G401.6 (cell line): Measurements from ENCODE around the gene HMGCS1.
"Not testable (repeated sequence)": the region's sequence is repeated elsewhere in the genome, so short reads cannot be mapped to it uniquely, and the experiment has no call there.

Experiments used
- FAIRE-seq: peaks from 2 replicates; lab custom pipeline; 2012; peaks lifted over from hg19 to GRCh38; lab: Jason Lieb, UNC

Gene HMGCS1

GRCh38 chr5:43312076-43312661 lies 1.0 kb downstream of the HMGCS1 start:
- no peak for FAIRE-seq

- no peak for FAIRE-seq
These were observed 3.6 kb downstream of the HMGCS1 start for GRCh38 chr5:43309637-43310036.

DNA sequence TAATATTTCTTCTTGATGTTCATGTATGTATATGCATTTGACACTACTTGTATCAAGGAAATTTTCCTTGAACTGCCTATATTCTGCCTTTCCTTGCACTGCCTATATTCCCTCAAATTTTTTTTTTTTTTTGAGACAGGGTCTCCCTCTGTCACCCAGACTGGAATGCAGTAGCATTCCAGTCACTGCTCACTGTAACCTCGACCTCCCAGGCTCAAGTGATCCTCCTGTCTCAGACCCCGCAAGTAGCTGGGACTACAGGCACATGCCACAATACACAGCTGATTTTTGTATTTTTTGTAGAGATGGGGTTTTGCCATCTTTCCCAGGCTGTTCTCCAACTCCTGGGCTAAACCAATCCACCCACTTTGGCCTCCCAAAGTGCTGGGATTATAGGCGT lies 4.1 kb downstream of the HMGCS1 start:
- FAIRE-seq, result no peak

- not testable (repeated sequence) for FAIRE-seq
These were observed 6.3 kb downstream of the HMGCS1 start for GRCh38 chr5:43306954-43307353.

DNA sequence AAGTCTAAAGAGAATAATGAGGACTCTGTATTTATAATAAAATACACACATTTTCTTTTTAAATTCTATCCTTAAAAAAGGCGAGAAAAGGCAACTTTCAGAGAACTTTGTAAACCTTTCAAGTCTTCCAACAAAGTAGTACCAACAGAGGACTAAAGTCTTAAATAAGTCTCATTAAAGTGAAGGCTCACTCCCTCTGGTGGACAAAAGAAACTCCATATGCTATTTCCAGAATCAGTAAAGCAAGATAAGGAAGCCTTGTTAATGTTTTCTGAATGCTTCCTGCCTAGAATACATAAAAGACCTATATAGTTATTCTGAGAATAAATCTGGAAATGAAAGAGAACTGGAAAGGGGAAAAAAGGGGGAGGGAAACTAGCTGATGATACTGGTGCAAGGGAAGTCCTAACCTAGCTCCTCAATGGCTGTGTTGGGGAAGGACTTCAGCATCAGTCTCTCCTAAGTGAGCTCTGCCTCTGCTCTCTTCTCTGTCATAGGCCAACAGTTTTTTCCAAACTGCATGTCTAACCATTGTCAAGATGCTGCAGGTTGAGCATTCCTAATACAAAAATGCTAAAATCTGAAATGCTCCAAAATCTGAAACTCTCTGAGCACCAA lies 7.2 kb downstream of the HMGCS1 start:
- peak; percentile 90 for FAIRE-seq

- FAIRE-seq, result no peak
These were observed 8.7 kb downstream of the HMGCS1 start for GRCh38 chr5:43304525-43304924.

- no peak for FAIRE-seq
These were observed 10.0 kb downstream of the HMGCS1 start for GRCh38 chr5:43303242-43303641.

- no peak for FAIRE-seq
These were observed 10.7 kb downstream of the HMGCS1 start for GRCh38 chr5:43302481-43302880.

DNA sequence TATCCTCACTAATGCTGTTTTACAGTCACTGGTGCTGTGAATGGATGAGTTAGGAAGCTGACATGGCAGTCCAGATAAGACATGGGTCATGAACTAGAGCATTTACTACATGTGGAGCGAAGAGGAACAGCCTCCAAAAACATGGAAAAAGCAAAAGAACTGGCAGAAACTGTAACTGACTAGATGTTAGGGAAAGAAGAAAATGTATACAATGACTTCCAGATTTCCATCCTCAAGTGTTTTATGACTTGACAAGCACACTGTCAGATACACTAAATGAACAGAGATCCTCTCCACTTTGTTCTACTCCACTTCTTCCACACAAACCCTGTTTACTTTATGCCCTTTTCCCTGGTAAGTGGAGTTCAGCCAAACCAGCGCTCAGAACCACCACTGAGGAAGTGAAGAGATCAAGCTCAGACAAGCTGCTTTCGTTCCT lies 11.5 kb downstream of the HMGCS1 start:
- no peak for FAIRE-seq

- no peak for FAIRE-seq
These were observed 13.1 kb downstream of the HMGCS1 start for GRCh38 chr5:43300112-43300511.

DNA sequence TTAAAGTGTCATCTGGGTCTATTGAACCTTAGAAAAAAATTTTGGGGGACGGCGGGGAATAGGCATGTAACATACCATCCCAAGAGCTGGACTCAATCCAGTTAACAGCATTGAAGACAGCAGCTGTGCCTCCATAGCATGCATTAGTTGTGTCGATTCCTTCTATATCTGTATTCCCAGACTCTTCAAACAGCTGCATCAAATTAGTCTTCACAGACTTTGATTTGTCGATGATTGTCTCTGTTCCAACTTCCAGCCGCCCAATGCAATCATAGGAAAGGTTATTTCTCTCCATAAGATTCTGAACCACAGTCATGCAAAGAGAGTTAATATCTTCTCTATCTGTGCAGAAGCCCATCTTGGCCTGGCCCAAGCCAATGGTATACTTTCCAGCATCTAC lies 14.8 kb downstream of the HMGCS1 start:
- FAIRE-seq, result no peak

DNA sequence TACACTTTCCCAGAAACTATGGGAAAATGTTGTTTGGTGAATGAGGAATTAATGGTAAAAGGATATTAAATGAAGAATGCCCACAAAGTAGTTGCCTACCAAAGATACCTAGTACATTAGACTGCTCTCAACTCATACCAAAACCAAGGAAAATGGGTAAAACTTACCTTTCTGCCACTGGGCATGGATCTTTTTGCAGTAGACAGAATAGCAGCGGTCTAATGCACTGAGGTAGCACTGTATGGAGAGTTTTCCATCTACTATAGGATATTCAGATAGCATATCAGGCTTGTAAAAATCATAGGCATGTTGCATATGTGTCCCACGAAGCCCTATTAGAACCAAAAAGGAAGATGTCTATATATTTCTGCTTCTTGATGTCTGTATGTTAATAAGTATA lies 16.4 kb downstream of the HMGCS1 start:
- FAIRE-seq, result no peak

- FAIRE-seq, result no peak
These were observed 18.0 kb downstream of the HMGCS1 start for GRCh38 chr5:43295202-43295601.

DNA sequence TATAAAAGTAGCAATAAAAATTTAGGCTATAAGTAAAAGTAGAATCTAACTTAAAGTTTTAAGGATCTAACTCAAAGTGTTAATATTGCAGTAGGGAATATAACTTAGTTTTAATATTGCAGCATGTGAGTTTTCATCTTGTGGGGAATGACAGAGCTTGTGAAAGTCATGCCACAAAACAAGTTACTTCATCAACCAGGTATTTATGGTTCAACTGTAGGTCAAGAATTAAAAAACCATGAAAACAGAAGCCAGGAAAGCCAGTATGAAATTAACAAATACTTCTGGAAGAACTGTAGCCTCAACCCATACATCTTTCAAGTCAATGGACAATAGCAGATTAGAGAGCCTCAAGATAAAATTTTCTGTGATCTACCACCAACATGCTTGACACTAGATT lies 19.0 kb downstream of the HMGCS1 start:
- FAIRE-seq, result no peak

DNA sequence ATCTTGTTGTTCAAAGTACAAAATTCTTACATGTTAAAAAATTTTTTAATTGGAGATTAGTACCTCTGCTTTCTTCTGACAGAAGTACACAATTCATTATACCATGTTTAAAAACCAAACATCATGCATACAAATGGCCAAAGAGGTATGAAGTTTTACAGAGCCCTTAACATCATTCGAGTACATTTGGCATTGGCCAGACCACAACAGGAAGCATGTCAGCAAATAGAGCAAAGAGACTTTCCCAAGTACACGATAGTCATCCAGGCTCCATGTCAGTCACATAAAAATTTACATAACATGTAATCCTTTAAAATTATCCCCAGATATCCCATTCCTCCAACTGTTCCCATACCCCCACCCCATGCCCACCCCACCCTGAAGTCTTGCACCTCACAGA lies 22.5 kb downstream of the HMGCS1 start:
- FAIRE-seq, result no peak

DNA sequence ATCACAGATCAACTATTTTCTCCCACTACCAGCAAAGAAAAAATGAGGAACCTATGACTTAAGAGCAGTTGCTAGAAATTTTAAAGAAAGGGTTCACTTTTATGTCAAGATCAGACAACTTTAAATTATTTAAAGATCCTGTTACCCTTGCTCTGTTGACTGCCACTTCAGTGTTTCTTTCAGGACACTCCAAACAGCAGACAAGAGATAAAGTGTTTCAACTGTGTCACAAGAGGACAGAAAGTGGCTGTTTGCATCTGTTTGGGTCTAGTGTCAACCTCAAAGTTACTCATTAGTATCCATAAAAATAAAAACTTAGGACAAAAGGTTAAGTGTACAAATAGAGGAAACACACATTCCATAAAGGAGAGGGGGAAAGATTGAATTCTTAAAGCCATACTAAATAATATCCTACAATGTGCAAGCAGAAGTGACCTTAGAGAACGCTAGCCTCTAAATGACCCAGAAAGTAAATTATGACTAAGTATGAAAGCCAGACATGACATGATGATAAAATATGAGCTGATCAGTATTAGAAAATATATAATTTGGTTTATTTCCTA lies 24.9 kb downstream of the HMGCS1 start:
- no peak for FAIRE-seq

DNA sequence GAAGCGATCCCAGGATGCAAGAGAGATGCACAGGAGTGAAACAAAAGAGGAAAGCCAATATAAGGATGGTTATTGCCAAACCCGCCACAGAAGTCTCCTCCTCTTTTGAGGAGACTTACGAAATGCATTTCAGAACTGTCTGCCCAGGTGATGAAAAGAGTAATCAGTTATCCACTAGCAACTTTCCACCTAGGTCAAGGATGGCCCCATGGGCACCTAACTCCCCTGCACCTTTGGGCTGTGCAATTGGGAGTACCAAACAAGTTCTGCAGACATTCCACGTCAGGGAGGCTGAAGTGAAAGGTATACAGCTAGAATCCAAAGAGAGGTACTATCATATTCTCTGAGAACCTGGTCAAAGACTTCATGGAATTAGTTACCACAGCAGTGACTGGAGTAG lies 25.7 kb downstream of the HMGCS1 start:
- FAIRE-seq, result no peak

DNA sequence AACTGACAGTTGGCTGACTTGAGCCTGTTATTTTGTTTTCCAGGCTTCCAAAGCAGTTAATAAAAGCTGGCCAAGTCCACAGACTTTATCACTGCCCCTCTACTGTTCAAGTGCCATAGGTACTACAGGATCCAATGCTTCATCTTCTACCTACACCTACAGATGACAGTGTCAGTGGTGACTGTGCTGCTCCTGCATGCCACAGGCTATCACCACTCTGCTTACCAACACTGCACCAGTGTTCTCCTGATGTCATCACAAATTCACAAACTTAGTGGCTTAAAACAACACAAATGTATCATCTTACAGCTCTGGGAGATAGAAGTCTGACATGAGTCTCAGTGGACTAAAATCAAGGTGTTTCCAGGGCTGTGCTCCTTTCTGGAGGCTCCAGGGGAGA lies 26.6 kb downstream of the HMGCS1 start:
- FAIRE-seq, result no peak

DNA sequence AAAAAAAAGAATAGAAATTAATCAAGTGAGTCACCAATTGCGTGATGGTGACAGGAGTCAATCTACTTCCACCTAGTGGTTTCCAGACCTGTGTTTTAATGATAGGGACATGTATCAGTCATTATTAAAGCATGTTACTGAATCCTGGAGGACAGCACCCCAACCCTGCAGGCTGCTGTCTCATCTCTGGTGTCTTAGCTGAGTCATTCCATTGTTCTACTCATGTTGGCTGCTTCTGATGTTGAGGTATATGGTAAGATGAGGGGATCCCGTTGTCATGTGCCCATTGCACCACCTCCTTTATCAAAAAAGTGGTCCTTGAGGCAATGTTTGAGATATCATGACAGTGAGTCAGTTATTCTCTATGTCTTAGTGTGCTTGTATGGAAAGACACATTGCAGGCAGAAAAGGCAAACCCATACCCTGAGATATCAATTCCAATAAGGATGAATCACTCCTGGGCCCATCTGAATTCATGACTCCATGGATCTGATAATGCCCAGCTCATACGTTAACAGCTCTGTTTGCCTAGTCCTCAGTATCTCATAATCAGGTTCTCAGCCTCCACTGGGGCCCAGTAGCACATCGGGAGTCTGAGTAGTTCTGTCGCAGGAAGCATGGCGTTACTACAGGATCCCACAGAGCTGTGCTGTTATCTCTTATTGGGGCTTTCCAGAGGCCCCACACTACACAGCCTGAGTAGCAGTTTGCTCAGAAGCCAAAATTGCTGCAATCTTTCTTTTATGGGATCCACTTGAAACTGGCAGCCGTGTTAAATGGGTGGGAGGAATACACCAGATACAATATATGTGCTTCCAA lies 31.2 kb downstream of the HMGCS1 start:
- no peak for FAIRE-seq

DNA sequence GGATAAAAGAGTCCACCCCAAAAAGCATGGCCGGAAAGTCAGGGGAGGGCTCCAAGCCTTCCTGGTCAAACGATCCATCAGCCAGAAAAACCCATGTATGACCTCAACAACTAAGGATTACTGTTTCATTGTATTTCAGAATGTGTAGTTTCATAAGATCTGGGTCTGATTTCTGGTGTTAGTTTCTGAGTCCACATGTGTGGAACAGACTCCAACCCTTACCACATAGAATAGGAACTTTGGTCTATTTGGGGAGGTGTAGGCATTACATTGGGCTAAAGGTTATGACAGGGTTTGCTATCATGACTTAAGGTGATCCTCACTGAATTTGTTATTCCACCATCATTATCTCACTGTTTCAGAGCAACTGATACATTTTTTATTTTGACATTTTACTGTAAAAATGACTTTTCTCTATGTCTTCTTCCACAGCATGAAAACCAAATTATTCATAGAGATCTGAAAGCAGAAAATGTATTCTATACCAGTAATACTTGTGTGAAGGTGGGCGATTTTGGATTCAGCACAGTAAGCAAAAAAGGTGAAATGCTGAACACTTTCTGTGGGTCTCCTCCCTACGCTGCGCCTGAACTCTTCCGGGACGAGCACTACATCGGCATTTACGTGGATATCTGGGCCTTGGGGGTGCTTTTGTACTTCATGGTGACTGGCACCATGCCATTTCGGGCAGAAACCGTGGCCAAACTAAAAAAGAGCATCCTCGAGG lies 33.5 kb downstream of the HMGCS1 start:
- FAIRE-seq, result no peak

DNA sequence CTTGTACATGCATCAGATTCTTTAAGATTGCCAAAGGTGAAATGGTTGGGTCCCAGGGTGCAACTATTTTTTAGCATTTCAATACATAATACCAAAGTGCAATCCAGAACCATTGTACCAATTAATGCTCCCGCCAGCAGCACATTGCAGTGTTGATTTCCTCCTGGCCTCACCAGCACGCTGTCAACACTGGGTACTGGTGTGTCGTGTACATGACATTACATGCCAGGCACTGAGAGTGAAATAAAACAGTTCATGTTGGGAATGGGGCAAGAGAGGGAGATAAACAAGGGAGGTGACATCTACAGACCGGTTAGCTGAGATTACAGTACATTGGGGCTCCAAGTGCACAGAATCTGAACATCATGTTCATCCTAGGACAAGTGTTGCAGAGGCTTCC lies 37.8 kb downstream of the HMGCS1 start:
- no peak for FAIRE-seq

DNA sequence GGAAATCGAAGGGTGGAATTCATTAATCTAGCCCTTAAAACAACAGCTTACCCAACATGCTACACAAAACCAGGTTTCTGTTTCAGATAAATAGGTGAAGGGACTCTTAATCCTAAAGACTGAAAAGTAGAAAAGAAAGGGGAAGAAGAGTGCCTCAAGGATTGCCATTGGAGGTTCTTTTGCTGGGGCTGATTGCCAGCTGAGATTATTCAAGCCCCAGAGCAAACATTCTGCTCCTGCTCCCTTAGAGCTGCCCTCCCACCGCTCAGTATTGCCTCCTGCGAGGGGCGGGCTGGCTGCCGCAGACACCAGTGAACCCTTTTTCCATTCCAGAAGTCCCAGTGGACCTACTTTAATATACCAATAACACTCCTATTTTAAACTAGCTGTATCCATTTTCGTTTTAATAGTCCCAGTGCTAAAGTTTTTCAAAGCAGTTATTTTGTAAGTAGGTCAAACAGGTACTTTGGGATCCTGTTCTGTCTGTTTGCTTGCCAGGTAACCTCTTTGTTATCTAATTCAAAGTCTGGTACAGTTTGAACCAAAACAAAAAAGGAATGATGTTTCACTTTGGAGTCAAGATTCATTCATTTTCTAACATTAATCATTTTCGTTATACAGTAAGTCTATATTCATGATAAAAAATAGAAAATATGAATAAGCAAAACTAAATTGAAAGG lies 38.6 kb downstream of the HMGCS1 start:
- no peak for FAIRE-seq
